Endothelial cell of umbilical vein (primary cell): Measurements from ENCODE around the gene NAV2. TPM values are rescaled to one million over a fixed set of nuclear protein-coding genes. Genes with fewer than 3 reads are reported as not detected.

Experiments used
- BruUV-seq: library from RNA; stranded (reverse); fragments of 400-500 nt; replicated peaks from 2 replicates; lab custom pipeline; 2021; lab: Mats Ljungman, UMichigan
- CTCF ChIA-PET: fragments of 300-600, 350-600 bp; sonication (Branson Sonifier 250); formaldehyde crosslinking; loops from one replicate; lab custom pipeline; 2021; ENCODE audit warnings: antibody characterized with exemption, inconsistent platforms; lab: Charles Lee
- POLR2A ChIA-PET: fragments of 300-600, 350-600 bp; sonication (Branson Sonifier 250); formaldehyde crosslinking; loops from one replicate; lab custom pipeline; 2021; ENCODE audit warnings: antibody characterized with exemption, inconsistent platforms; lab: Charles Lee
- DNase-seq: peaks from one replicate; pipeline ENCODE4 v3.0.0-alpha.2; 2011; ENCODE audit warnings: low read depth, low spot score
- FAIRE-seq: peaks from 2 replicates; lab custom pipeline; 2011; peaks lifted over from hg19 to GRCh38; lab: Jason Lieb, UNC
- H2AFZ ChIP-seq: 2 replicates; pipeline ENCODE4 v1.6.0; 2012; ENCODE audit warnings: low read depth, low read length, control low read depth, inconsistent platforms
- H3K27ac ChIP-seq: 2 replicates; pipeline ENCODE4 v1.5.1; 2011; ENCODE audit warnings: low read depth, mild to moderate bottlenecking, control low read depth, low read length, moderate library complexity; ENCODE audit not compliant: insufficient read depth
- H3K27me3 ChIP-seq, 2 experiments: 2 replicates each; pipeline versions ENCODE4 v1.6.0 to v1.6.1; 2011; ENCODE audit warnings: low read length in 2 of 2, mixed read lengths in 1 of 2; ENCODE audit not compliant: control insufficient read depth in 2 of 2, insufficient read depth in 2 of 2
- H3K36me3 ChIP-seq, 2 experiments: 2 replicates in 1 of 2; 3 replicates in 1 of 2; pipeline ENCODE4 v1.5.1; 2011; ENCODE audit warnings: low read length in 2 of 2, mild to moderate bottlenecking in 1 of 2, moderate library complexity in 1 of 2; ENCODE audit not compliant: control insufficient read depth in 2 of 2, insufficient read depth in 2 of 2; ENCODE audit errors: extremely low read depth in 1 of 2
- H3K4me1 ChIP-seq: 3 replicates; pipeline ENCODE4 v1.5.1; 2011; ENCODE audit warnings: mild to moderate bottlenecking, low read length; ENCODE audit not compliant: control insufficient read depth, insufficient read depth; ENCODE audit errors: extremely low read depth
- H3K4me2 ChIP-seq: 2 replicates; pipeline ENCODE4 v1.6.1; 2011; ENCODE audit warnings: low read length, control low read depth, mixed read lengths; ENCODE audit not compliant: insufficient read depth
- H3K4me3 ChIP-seq, 3 experiments: fragments of 200-600 bp in 1 of 3; sonication (generic), shearing (Covaris generic) in 1 of 3; replicated peaks in 1 of 3; 2 replicates each; pipeline ENCODE4 v1.5.1; 2011 to 2016; ENCODE audit warnings: control low read depth in 3 of 3, low read length in 3 of 3, mild to moderate bottlenecking in 2 of 3, inconsistent platforms in 1 of 3, low read depth in 1 of 3, moderate library complexity in 1 of 3; ENCODE audit not compliant: insufficient read depth in 1 of 3
- H3K79me2 ChIP-seq: 2 replicates; pipeline ENCODE4 v1.6.0; 2012; ENCODE audit warnings: low read length, inconsistent platforms; ENCODE audit not compliant: control insufficient read depth, insufficient read depth
- H3K9ac ChIP-seq: replicated peaks from 2 replicates; pipeline ENCODE3; 2011; ENCODE audit warnings: low read length, control low read depth; ENCODE audit not compliant: insufficient read depth; ENCODE audit errors: extremely low read depth
- H3K9me1 ChIP-seq: replicated peaks from 3 replicates; pipeline ENCODE4 v1.6.0; 2011; ENCODE audit warnings: mild to moderate bottlenecking, low read length; ENCODE audit not compliant: control insufficient read depth, insufficient read depth; ENCODE audit errors: extremely low read depth
- H3K9me3 ChIP-seq: replicated peaks from 2 replicates; pipeline ENCODE4 v1.5.1; 2012; ENCODE audit warnings: low read length, inconsistent platforms; ENCODE audit not compliant: control insufficient read depth, insufficient read depth
- H4K20me1 ChIP-seq: replicated peaks from 2 replicates; pipeline ENCODE3; 2011; ENCODE audit warnings: mild to moderate bottlenecking, low read length; ENCODE audit not compliant: control insufficient read depth, insufficient read depth; ENCODE audit errors: extremely low read depth
- EZH2 ChIP-seq: IDR thresholded peaks from 2 replicates; pipeline ENCODE4 v1.6.1; 2012; ENCODE audit warnings: borderline replicate concordance, low read depth, mild to moderate bottlenecking, moderate library complexity, low read length, inconsistent platforms; ENCODE audit not compliant: severe bottlenecking
- FOS ChIP-seq: IDR thresholded peaks from 2 replicates; pipeline ENCODE4 v1.6.1; 2011; ENCODE audit warnings: mild to moderate bottlenecking, low read length, moderate library complexity, borderline replicate concordance; ENCODE audit not compliant: insufficient read depth
- GATA2 ChIP-seq: IDR thresholded peaks from 2 replicates; pipeline ENCODE4 v1.7.0; 2011; ENCODE audit warnings: low read depth, mild to moderate bottlenecking, moderate library complexity, mixed read lengths, low read length; ENCODE audit not compliant: insufficient read length, insufficient read depth
- JUN ChIP-seq: IDR thresholded peaks from 2 replicates; pipeline ENCODE4 v1.6.1; 2011; ENCODE audit warnings: borderline replicate concordance, low read depth; ENCODE audit not compliant: insufficient read length, insufficient read depth
- MYC ChIP-seq: IDR thresholded peaks from one replicate; pipeline ENCODE4 v1.6.1; 2011; ENCODE audit warnings: mild to moderate bottlenecking, low read depth, low read length
- POLR2A ChIP-seq: IDR thresholded peaks from 2 replicates; pipeline ENCODE4 v1.6.1; 2012; ENCODE audit warnings: low read depth, mild to moderate bottlenecking, control low read depth, low read length
- POLR2AphosphoS5 ChIP-seq: IDR thresholded peaks from 2 replicates; pipeline ENCODE4 v1.6.1; 2012; ENCODE audit warnings: low read depth, mild to moderate bottlenecking, control low read depth, low read length, moderate library complexity; ENCODE audit not compliant: insufficient read depth
- dilution Hi-C: fragments of 300-500 bp; cut with MboI; formaldehyde crosslinking; loops from one replicate; pipeline ENCODE4 v1.15.0; 2019; ENCODE audit warnings: low sequenced_read_pairs; ENCODE audit not compliant: extremely low pct_ligation_motif_present
- intact Hi-C: fragments of 100-400 bp; cut with micrococcal nuclease; formaldehyde crosslinking; loops from one replicate; pipeline ENCODE4 v1.10.0; 2022
- polyA plus RNA-seq, 4 experiments: library from polyadenylated mRNA; depleted of rRNA in 3 of 4; stranded (reverse) in 3 of 4; unstranded in 1 of 4; fragments of >200 nt; gene quantifications; 2 replicates each; pipeline versions ENCODE4 v1.2.1 to v1.2.3, GENCODE V29; 2011 to 2012; ENCODE audit warnings: missing spikeins in 1 of 4
- total RNA-seq: library from RNA; stranded (reverse); gene quantifications from 2 replicates; pipeline ENCODE4 v1.2.3, GENCODE V29; 2021
- TF ChIP-seq, protein P1 (sequence below): IDR thresholded peaks from 2 replicates; pipeline ENCODE4 v1.6.1; 2011; ENCODE audit not compliant: insufficient read depth, insufficient read length
- TF ChIP-seq, protein P2 (sequence below), 2 donors: IDR thresholded peaks; 1 replicate in 1 of 2; 2 replicates in 1 of 2; pipeline ENCODE4 v1.5.1; 2011; ENCODE audit warnings: low read length in 2 of 2, mild to moderate bottlenecking in 2 of 2, moderate library complexity in 2 of 2, control low read depth in 1 of 2, inconsistent platforms in 1 of 2, low read depth in 1 of 2; ENCODE audit not compliant: insufficient read depth in 1 of 2; ENCODE audit errors: extremely low read depth in 1 of 2

The NAV2 gene
- total and polyA plus RNA-seq, 2 donors (not counting 3 experiments of a cell fraction or from before 2014, with no cell fraction given) = 10.9 to 68.0 TPM

DNA sequence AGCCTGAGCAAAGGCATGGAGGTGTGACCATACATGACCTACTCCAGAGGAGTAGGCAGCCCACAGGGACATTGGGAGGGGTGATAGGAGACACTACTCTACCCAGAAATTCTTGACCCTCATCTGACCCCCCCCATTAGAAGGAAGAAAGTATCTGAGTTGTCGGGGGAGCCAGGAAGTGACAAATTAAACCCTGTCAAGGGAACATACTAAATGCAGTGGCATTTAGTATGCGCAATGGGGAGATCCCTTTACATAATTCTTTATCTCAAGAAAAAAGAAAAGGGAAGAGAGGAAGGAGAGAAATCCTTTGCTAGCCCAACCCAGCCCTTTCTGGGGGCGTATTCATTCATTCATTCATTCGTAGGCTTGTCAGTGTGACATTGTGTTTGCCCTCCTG is 58.8 kb downstream of the NAV2 start:
- TF ChIP-seq GATA2 (no peak), EZH2 (no peak), JUN (no peak), POLR2AphosphoS5 (no peak), POLR2A (no peak), MYC (no peak), FOS (no peak)
- TF ChIP-seq, protein P1, sequence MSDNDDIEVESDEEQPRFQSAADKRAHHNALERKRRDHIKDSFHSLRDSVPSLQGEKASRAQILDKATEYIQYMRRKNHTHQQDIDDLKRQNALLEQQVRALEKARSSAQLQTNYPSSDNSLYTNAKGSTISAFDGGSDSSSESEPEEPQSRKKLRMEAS = no peak
- TF ChIP-seq, protein P2, sequence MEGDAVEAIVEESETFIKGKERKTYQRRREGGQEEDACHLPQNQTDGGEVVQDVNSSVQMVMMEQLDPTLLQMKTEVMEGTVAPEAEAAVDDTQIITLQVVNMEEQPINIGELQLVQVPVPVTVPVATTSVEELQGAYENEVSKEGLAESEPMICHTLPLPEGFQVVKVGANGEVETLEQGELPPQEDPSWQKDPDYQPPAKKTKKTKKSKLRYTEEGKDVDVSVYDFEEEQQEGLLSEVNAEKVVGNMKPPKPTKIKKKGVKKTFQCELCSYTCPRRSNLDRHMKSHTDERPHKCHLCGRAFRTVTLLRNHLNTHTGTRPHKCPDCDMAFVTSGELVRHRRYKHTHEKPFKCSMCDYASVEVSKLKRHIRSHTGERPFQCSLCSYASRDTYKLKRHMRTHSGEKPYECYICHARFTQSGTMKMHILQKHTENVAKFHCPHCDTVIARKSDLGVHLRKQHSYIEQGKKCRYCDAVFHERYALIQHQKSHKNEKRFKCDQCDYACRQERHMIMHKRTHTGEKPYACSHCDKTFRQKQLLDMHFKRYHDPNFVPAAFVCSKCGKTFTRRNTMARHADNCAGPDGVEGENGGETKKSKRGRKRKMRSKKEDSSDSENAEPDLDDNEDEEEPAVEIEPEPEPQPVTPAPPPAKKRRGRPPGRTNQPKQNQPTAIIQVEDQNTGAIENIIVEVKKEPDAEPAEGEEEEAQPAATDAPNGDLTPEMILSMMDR (IDR thresholded peaks at IDR 0.05; ENCODE audit: extremely low read depth in 1 of 2, insufficient read depth in 1 of 2, low read depth in 1 of 2, low read length in 2 of 2) = no peak
- Histone ChIP-seq H3K9me3 (no peaks in the 10 kb centered on the region), H3K9me1 (no peaks in the 10 kb centered on the region), H2AFZ (no peak overlapping the region), H3K9ac (no peak overlapping the region), H3K27me3 (no peaks in the 10 kb centered on the region), H3K4me1 (peaks cover 8% of the 10 kb centered on the region), H3K79me2 (peaks cover 83% of the 10 kb centered on the region), H3K27ac (no peak overlapping the region), H4K20me1 (no peaks in the 10 kb centered on the region), H3K4me3 (no peak overlapping the region), H3K36me3 (no peaks in the 10 kb centered on the region), H3K4me2 (no peak overlapping the region)
- ChIA-PET POLR2A (no interaction called here), CTCF (no interaction called here)
- DNase-seq (no peak), FAIRE-seq (no peak)
- intact Hi-C loops = no loop called here
- dilution Hi-C loops = no loop called here
- no TSS peak for BruUV-seq
